A549 treated with CORT108297 at 1 μM for 4 hours (cell line): ENCODE data around the gene ARAF. TPM values are rescaled to one million over a fixed set of nuclear protein-coding genes. Genes with fewer than 3 reads are reported as not detected.

Experiments
- total RNA-seq: library from RNA; stranded (reverse); fragments of 200-300 nt; extraction: Qiagen RNA extraction; gene quantifications from 5 replicates; pipeline ENCODE4 v1.2.3, GENCODE V29; 2022

ARAF gene
- total RNA-seq: 45.2 to 58.2 TPM (median 55.5 TPM) in 5 replicates

DNA sequence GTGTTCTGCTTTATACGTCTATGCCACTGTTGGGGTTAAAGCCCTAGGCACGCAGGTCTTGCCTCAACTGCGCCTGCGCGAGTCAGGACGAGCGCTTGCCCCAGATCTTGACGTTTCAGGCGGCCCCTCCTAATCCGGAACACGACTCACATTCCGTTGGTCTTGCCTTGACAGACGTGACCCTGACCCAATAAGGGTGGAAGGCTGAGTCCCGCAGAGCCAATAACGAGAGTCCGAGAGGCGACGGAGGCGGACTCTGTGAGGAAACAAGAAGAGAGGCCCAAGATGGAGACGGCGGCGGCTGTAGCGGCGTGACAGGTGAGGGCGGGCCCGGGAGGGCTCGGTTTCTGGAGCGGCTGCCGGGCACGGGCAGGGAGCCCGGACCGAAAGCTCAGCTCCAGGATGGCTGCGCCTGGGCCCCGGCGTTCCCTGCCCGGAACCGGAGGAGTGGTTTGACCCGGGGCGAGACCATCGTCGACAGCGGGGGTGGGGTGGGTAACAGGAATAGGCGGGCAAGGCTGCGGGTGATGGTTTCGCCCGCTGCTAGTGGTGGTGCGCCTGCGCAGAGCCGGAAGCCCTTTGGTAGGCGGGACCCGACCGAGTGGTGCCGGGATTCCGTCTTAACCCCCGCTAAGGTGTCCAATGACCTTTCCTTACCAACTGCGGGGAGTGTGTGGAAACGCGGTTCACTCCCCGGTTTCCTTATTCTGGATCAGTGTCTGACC, at the start of gene ARAF:
ARAF (plus strand) TSS at position 272 of the 725 bp plus-strand sequence. CDS start 1,763 bp downstream, outside the sequence.

DNA sequence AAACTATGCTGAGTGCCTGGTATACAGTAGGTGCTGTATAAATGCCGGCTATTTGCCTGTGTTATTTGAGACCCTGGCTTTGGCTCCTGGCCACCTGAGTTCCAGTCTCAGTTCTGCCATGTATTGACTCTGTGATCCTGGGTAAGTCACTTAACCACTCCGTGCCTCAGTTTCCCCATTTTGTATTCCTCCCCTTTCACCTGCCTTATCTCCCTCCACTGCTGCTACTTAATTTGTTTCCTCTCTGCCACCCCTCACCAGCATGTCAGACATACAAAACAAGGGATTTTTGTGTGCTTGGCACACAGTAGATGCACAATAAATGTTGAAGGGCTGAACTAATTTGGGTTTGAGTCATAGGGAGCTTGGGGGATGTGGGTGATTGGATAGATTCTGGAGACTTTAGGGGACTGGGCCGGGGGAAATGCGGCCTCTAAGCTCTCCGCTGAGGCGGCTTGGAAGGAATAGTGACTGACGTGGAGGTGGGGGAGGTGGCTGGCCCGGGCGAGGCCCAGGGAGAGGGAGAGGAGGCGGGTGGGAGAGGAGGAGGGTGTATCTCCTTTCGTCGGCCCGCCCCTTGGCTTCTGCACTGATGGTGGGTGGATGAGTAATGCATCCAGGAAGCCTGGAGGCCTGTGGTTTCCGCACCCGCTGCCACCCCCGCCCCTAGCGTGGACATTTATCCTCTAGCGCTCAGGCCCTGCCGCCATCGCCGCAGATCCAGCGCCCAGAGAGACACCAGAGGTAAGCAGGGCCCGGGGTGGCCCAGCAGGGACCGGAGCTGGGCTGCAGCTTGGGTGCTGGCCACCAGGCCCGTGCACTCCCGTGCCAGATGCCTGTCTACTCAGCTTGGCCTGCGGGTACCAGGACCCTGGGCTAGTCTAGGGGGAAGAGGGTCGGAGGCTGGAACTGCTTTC, 21.0 kb downstream of the ARAF start, which contains the start of gene TIMP1:
TIMP1 (plus strand) TSS at position 706 of the 917 bp plus-strand sequence. CDS start 980 bp downstream, outside the sequence.

DNA sequence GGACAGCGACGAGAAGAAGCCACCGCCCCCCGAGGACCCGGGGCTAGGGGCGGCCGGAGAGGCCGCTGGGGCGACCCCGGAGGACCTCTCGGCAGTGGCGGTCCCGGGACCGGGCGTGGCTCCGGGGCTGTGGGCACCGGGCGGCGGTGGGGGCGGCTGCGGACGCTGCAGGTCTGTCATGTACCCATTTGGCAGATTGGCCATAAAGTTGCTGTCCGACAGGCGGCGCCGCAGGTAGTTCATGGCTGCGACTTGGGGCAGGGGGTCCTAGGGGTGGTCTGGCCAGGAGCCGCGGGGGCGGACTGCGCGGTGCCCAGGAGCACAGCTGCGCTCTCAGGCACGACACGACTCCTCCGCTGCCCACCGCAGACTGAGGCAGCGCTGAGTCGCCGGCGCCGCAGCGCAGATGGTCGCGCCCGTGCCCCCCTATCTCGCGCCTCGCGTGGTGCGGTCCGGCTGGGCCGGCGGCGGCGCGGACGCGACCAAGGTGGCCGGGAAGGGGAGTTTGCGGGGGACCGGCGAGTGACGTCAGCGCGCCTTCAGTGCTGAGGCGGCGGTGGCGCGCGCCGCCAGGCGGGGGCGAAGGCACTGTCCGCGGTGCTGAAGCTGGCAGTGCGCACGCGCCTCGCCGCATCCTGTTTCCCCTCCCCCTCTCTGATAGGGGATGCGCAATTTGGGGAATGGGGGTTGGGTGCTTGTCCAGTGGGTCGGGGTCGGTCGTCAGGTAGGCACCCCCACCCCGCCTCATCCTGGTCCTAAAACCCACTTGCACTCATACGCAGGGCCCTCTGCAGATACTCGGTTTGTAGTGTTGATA, 58.7 kb downstream of the ARAF start, which contains the start of gene SYN1:
SYN1 (minus strand) TSS at position 372 of the 817 bp plus-strand sequence; CDS start at position 243, 129 bp downstream.

Other genes starting within 250 kb of the ARAF start
- gene ZNF157, start 190.6 kb upstream of the ARAF start, total RNA-seq: 0.05 TPM in 1 of 5 replicates, not detected in the others
- gene ZNF41, start 78.0 kb upstream of the ARAF start, total RNA-seq: 3.5 to 4.7 TPM (median 3.8 TPM) in 5 replicates
- 262 to 288 TPM (median 280 TPM) in 5 replicates for gene TIMP1, start 21.2 kb downstream of the ARAF start, total RNA-seq
- 0.15 to 0.35 TPM (median 0.15 TPM) in 5 replicates for gene SYN1, start 58.7 kb downstream of the ARAF start, total RNA-seq
- gene CFP, start 68.7 kb downstream of the ARAF start, total RNA-seq: 0.37 to 0.84 TPM (median 0.42 TPM) in 5 replicates
- gene ELK1, start 89.4 kb downstream of the ARAF start, total RNA-seq: 31.9 to 40.8 TPM (median 37.1 TPM) in 5 replicates
- gene UXT, start 98.0 kb downstream of the ARAF start, total RNA-seq: 147 to 192 TPM (median 175 TPM) in 5 replicates